A549 (cell line): Measurements from ENCODE around the gene AXDND1.

Experiments
- TF ChIP-seq, protein P1 (sequence below): fragments of >200 bp; sonication (Bioruptor Twin); formaldehyde crosslinking; IDR thresholded peaks from 3 replicates; pipeline ENCODE4 v1.5.1; 2016
- TF ChIP-seq, protein P2 (sequence below): IDR thresholded peaks from 2 replicates; pipeline ENCODE4 v1.6.1; 2012

DNA sequence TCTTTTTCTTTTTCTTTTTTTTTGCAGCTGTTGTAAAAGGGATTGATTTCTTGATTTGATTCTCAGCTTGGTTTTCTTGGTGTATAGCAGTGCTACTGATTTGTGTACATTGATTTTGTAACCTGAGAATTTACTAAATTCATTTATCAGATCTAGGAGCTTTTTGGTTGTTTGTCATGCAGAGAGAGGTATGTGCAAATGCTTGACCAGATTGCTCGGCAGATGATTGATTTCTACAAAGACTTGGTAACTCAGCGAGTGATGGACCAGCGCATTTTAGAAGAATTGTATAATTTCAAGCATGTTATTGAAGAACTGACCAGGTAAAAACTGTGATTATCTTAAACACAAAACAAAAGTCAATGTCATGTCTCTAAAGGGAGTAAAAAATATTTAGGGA lies 27.9 kb downstream of the AXDND1 start:
- TF ChIP-seq, protein P1, sequence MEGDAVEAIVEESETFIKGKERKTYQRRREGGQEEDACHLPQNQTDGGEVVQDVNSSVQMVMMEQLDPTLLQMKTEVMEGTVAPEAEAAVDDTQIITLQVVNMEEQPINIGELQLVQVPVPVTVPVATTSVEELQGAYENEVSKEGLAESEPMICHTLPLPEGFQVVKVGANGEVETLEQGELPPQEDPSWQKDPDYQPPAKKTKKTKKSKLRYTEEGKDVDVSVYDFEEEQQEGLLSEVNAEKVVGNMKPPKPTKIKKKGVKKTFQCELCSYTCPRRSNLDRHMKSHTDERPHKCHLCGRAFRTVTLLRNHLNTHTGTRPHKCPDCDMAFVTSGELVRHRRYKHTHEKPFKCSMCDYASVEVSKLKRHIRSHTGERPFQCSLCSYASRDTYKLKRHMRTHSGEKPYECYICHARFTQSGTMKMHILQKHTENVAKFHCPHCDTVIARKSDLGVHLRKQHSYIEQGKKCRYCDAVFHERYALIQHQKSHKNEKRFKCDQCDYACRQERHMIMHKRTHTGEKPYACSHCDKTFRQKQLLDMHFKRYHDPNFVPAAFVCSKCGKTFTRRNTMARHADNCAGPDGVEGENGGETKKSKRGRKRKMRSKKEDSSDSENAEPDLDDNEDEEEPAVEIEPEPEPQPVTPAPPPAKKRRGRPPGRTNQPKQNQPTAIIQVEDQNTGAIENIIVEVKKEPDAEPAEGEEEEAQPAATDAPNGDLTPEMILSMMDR = no peak
- TF ChIP-seq, protein P2, sequence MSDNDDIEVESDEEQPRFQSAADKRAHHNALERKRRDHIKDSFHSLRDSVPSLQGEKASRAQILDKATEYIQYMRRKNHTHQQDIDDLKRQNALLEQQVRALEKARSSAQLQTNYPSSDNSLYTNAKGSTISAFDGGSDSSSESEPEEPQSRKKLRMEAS = no peak
